A673 (cell line): Measurements from ENCODE around the gene NDUFB2.

ENCODE experiments used
- EZH2 ChIP-seq: fragments of 200-600 bp; sonication (generic); IDR thresholded peaks from 2 replicates; pipeline ENCODE4 v1.6.1; 2017; ENCODE audit warnings: borderline replicate concordance, low read depth, mild to moderate bottlenecking, mixed read lengths, antibody characterized with exemption, low read length; ENCODE audit not compliant: poor library complexity, severe bottlenecking
- TF ChIP-seq, protein P1 (sequence below): fragments of 300-800, 200-600 bp; sonication (generic); conservative IDR thresholded peaks from 2 replicates; pipeline ENCODE4 v1.5.1; 2017; ENCODE audit warnings: low read depth, mild to moderate bottlenecking, antibody characterized with exemption, low read length, moderate library complexity, mixed read lengths

DNA sequence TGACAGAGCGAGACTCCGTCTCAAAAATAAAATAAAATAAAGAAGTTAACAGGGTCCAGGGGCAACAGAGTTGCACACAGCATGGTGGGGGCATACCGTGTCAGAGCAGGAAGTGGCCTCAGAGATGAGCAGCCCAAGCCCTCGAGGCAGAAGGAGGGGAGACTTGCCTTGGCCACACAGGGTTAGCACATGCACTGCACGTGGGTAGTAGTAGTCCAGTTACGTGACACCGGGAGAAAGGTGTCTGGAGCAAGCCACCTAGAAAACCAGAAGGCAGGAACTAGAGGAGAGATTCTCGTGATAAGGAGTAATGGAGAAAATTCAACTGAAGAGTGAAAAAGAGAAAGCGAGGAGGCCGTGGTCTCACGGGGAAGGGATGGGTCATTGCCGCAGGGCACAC is 46.1 kb upstream of the NDUFB2 start:
- TF ChIP-seq, protein P1, sequence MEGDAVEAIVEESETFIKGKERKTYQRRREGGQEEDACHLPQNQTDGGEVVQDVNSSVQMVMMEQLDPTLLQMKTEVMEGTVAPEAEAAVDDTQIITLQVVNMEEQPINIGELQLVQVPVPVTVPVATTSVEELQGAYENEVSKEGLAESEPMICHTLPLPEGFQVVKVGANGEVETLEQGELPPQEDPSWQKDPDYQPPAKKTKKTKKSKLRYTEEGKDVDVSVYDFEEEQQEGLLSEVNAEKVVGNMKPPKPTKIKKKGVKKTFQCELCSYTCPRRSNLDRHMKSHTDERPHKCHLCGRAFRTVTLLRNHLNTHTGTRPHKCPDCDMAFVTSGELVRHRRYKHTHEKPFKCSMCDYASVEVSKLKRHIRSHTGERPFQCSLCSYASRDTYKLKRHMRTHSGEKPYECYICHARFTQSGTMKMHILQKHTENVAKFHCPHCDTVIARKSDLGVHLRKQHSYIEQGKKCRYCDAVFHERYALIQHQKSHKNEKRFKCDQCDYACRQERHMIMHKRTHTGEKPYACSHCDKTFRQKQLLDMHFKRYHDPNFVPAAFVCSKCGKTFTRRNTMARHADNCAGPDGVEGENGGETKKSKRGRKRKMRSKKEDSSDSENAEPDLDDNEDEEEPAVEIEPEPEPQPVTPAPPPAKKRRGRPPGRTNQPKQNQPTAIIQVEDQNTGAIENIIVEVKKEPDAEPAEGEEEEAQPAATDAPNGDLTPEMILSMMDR, result no peak
- TF ChIP-seq EZH2, result no peak
